HG03575 (cell line): Measurements from ENCODE around the gene INSL3.

Experiments
- ATAC-seq: cut with Tn5 transposase; IDR thresholded peaks from one replicate; pipeline ENCODE4 v1.9.1; 2021; ENCODE audit not compliant: unreplicated experiment, insufficient number of reproducible peaks, low FRiP score; ENCODE audit errors: extremely low read depth

Gene INSL3

DNA sequence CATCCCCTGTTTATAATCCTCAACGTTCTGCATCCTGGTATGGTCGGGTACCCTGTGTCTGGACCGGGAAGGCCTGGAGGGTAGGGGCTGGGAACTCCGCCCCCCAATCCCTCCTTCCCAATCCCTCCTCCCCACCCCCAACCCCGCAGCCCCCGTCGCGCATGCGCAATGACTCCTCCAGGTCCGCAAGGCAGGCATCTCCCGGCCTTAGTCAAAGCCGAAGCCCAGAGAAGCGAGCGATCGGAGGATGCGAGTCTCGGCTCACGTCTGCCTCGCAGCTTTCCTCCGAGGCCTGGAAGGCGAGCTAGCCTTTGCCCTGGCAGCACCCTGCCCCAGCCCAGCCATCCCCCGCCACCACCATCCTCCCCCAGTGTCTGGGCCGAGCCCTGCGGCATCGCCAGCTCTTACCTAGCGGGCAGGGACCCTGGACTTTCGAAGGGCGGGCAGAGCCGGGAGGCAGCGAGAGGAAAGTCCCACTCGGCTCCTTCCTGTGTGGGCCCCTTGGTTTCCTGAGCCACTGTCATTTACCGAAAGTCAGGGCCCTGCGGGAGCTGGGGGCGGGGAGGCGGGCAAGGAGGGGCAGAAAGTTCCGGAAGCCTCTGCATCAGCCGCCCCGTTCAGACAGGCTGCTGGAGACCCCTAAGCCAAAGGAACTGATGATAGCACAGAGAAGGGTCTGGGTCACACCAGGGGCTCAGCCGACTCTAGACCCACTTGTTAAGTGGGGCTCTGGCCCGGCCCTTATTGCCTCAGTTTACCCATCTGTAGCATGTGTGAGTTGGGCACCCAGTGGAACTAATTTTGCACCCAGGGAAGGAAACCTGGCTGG is 26.4 kb upstream of the INSL3 start, which contains the start of gene JAK3:
Gene JAK3, minus strand, starts transcription at position 445 of the 829 bp plus-strand sequence. CDS start 3,565 bp downstream, outside the sequence.
- ATAC-seq = no peak

DNA sequence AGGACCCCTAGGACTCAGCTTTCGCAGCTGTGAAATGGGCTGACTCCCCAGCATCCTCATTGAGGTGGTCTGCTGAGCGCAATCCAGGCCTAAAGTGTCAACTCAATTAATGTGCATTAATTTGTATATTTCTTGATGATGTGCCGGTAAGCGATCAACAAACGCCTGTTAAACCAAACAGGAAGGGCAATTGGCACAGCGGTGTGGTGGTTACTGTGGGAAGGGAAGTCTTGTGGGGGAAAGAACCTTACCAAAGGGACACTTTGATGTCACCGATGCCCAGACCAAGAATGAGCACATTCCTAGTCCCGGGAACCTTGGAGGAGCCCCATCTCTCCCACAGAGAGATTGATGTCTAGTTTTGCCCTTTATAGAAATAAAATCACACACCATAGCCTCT is 24.8 kb upstream of the INSL3 start:
- ATAC-seq = no peak

DNA sequence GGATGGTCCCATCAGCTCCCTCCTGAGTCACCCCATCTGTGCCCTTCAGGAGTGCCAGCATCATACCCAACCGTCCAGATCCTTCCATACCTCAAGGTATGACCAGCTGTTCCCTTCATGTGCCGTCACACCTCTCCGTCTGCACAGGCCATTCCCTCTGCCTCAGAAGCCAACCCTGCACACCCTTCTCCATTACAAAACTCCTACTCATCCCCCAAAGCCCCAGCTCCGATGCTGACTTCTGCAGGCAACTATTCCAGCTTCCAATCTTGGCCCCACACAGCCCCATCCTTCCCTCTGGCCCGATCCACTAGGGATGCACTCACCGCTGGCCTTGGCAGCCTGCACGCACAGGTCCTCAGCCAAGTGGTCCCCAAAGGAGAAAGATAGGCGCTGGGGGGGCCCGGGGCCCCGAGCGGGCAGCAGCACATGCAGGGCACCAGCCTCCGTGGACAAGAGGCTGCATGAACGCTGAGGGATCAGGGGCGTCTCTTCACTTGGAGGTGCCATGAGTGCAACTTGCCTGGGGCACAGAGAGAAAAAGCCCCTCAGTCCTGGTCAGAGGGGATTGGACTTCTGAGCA is 22.7 kb upstream of the INSL3 start:
- ATAC-seq = no peak

DNA sequence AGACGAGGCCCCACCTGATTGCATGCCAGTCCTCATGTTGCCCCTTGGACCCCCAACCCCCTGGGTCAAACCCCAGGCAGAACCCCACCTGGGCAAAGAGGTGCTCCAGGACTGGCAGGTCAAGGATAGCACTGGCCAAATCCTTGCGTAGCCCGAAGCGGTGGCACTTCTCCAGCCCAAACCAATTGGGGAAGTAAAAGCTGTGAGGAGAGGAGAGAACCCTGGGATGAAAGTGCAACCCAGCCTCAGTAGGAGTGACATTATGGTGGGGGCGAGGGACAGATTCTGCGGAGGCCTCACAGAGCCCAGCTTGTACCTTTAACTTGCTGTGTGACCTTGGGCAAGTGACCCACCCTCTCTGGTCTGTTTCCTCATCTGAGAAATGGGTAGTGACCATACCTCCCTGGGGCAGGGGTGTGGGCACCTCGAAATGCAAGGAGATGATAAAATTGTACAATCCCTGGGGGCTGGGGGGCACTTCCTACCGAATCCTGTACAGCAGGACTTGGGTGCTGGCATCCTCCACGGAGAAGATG is 22.0 kb upstream of the INSL3 start:
- no peak for ATAC-seq

DNA sequence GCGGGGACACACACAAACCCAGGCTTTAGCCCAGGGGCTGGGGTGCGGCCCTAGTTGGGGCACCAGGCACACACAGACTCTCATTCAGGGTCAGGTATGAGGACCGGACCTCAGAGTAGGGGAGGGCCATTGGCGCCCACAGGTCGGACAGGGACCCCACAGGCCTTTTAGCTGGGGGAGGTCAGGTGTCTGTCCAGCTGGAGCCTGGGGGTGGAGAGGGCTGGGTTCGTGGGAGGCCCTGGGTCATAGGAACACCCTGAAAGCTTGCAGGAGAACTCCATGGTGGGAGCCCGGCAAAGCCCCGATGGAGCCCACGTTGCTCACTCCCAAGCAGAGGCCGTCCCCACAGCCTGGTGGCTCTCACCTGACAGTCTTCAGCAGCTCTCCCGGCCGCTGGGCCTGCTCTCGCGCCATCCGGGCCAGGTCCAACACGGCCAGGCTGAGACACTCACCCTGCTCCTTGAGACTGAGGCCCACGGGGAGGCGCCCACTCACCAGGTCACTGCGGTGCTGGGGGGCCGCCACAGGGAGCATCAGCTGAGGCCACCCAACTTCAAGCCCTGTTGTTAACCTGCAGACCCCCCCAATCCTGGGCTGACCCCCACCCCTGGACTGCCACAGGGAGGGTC is 21.5 kb upstream of the INSL3 start:
- ATAC-seq = no peak

DNA sequence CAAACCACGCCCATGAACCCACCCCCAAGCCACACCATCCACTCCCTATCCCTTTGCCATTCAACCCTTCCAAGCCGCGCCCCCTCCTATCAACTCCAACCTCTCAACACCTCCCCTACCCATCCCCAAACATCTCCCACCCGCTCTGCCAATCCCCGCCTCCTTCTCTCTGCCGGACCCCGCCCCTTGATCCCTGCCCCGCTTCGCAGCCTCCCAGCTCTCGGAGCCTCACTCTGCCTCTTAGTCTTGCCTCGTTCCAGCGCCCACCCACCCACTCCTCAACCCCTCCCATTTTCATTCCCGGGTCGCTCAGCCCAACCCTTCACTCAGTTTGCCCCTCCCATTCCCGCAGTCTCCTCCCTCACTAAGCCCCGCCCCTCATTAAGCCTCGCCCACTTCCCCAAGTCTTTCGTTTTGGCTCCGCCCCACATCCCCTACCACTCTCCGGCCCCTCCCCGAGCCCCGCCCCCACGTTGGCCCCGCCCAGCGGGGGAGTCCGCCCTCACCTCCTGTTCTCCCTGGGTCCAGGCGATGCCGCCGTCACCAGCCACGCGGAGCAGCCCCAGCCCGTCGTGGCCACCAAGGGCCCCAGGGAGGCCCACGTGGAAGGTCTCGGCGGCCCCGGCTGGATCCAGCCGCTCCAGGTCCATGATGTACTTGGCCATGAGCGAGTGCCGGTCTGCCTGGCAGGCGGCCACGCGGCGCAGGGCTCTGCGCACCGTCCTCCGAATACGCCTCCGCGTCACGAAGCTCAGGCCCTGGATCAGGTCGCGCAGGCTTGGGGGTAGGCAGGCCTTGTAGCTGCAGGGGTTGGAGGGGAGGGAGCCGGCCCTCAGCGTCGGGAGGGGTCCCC is 20.7 kb upstream of the INSL3 start:
- ATAC-seq = no peak

DNA sequence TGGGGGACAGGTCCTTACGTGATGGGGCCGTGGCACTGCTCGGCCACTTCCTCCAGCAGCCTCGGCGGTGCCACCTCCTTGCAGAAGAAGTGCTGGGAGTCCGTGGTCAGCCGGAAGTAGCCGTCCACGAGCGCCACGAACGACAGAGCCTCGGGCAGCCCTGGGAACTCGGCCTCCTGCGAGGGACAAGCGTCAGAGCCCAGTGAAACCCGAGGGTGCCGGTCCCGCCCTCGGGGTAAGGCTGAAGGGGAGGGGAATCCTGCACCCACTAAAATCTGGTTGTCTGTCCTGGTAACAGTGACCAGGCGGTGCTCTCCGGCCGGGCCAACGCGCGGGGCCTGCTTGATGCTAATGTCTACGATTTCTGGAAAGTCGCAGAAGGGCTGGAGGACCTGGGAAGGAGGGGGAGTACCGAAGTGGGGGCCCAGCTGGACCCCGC is 20.1 kb upstream of the INSL3 start:
- ATAC-seq = no peak

DNA sequence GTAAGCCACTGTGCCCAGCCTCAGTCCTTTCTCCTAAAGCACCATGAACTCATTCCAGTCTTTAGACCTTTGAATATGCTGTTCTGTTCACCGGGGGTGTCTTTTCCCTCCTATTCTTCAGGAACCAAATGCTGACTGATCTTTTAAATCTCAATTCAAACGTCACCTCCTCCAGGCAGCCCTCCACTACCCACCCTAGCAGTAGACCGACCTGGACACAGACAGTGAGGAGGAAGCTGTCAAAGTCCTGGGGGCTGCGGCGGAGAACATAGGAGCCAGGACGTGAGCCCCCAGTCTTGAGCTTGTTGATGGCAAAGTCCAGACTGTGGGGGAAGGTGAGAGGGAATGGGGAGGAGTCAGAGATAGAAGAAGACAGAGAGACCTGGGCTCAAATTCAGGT is 18.7 kb upstream of the INSL3 start:
- ATAC-seq = no peak

DNA sequence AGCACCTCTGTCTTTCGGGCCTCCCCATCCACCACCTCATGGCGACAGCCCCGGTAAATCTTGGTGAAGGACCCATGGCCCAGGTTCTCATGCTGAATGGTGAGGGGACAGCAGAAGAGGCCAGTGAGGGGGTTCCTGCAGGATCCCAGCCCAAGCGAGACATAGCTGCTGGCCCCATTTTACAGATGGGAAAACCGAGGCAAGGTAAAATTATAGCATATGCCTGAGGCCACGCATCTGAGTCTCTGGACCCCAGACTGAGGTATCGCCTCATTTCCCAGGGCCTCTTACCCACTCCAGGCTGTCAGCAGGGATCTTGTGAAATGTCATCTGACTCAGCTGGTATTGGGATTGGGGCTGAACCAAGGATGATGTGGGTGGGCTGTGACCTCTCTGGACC is 16.7 kb upstream of the INSL3 start:
- ATAC-seq = no peak

DNA sequence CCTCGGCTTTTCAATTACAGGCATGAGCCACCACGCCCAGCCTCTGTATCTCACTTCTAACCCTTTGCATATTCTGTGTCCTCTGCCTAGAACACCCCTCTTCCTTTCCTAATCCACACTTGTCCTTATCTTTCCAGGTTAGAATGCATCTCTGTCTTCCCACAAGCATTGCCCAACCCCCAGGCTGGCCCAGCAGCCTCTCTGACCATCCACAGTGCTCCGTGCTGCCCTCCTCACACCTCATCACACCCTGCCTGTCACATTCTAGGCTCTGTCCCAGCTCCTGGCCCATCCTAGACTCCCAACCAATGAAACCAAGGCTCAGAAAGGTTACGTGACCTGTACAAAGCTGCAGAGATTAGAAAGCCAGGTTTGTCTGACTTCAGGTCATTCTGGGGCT is 15.2 kb upstream of the INSL3 start:
- ATAC-seq = no peak

DNA sequence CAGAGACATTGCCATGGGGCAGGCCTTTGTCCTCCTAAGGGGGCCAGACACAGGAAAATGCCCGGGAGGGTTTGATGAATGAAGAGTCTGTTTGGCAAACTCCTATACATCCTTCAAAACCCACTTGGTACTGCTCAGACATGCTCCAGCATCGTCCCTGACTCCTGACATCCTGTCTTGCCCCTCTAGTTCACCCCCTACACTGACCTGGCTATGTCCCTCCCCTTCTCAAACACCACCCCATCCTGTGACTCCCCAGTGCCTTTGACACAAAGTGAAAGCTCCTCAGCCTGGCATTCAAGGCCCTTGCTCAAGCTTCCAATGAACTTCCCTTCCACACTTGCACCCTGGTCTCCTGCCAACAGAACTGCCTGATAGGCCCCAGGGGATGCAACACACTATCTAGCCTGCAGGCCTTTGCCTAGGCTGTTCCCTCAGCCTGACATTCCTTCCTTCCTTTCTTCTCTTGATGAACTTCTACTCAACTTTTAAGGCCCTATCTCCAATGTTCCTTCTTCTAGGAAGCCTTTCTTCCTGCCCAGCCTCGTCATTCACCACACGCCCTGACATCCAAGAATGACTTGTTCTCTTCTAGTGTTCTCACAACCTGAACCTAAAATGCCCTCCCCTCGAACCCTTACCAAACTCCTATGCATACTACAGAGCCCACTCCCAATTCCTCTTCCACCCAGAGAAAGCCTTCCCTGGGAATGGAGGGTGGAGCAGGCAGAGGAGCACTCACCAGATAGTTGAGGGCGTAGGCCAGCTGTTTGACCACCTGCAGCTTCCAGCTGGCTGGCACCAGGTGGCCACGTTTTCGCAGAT is 14.1 kb upstream of the INSL3 start:
- no peak for ATAC-seq

DNA sequence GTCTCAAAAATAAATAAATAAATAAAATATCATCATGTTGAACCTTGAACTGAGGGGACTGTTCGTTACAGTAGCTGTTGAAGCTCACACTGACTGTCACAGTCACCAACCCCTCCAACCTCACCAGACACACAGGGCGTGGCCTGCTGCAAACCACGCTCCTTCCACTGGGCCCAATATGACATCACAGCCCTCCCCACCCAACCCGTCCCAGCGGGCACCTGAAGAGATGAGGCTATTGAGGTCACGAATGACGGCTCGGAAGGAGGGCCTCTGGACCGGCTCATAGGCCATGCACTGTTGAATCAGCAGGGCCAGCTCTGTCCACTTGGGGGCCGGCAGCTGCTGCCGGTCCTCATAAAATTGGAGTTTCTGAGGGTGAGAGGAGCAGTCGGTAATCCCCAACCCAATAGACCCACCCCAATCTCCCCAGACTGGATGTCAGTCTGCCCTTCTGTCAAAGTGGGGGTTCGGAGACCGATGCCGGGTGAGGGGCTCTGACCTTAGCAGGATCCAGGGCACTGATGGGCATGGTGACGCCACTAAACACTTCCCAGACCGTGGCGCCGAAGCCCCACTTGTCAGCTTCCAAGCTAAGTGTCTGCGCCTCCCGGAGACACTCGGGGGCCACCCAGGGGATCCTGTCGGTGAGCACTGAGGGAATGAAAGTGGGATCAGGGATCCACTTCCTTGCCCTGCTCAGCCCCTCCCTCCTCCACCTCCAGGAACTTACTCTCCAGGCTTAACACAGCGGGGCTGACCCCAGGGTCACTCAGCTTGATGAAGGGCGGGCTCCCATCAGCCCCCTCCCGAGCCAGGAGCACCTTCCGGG is 13.2 kb upstream of the INSL3 start:
- ATAC-seq = no peak

DNA sequence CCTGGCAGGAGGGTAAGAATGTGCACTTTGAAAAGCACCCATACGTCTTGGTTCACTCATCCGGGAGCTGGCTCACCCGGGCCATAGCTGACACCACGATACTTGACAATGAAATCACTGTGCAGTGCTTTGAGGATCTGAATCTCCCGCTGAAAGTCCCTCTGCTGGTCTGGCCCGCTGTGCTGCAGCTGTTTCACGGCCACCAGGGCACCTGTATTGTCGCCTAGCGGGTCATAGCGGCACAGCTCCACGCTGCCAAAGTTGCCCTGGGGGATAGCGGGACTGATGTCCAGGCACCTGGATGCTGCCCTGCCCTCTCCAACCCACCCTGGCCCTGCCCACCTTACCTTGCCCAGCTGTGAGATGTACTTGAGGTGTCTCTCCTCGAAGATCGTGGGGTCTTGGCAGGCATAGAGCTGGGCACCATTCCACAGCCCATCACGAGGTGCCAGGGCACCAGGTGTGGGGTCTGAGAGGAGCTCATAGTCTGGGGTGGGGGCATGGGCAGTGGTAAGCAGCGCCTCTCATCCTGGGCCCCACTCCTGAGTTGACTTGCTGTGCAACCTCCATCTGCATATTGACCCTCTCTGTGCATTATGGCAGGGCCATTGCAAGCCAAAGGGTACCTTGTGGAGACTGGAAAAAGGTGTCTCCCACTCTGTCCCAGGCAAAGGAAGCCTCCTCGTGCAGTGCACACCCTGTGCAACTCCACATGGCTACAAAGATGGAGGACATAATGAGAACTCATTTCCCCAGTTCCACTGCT is 11.3 kb upstream of the INSL3 start:
- no peak for ATAC-seq

DNA sequence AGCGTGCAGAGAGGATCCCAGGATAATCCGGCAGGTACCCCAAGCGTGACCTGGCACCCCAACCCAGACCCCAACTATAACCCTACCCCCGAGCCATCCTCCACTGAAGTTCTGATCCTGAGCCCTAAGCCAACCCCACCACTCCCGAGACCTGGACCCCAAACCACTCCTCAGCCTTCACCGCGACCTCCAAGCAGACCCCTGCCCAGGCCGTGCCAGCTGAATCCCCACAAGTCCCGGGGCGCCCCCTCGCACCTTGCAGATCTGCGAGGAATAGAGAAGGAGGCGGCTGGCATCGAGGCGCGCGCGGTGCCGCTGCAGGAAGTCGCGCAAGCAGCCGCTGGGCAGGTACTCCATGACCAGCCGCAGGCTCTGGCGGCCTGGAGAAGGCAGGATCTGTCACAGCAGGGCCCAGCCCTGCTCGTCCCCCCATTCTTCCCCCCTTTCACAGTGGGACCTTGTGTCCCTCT is 10.1 kb upstream of the INSL3 start:
- no peak for ATAC-seq

DNA sequence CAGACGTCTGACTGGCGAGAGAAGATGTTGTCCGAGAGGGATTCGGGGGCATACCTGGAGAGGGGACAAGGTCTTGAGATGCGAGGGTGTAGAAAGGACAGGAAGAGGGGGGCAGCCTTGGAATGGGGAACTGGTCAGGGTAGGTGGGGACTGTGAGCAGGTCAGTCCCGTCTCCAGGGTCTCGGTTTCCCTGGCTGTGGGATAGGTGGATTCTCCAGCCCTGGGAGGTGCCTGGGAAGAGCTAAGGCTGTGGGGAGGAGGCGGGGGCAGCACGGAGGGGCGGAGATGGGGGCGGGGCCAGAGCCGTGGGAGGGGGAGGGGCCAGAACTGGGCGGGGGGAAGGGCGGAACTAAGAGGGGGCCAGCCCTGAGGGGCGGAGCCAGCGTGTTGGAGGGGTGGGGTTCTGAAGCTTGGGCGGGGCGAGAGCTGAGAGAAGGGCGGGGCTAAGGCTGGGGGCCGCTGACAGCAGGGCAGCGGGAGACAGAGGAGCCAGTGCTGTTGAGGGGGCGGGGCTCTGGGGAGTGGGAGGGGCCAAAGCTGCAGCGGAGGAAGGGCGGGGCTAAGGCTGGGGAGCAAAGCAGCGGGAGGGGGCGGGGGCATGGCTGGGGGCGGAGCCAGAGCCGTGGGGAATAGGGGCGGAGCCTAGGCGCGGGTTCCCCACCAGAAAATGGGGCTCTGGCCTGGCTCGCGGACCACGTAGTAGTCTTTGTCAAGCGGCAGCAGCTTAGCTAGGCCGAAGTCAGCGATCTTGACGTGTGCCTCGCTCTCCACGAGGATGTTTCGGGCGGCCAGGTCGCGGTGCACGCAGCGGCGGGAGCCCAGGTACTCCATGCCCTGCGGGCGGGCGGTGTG is 9.5 kb upstream of the INSL3 start:
- ATAC-seq = no peak
